SK-N-SH treated with all-trans-retinoic acid at 6 μM for 48 hours (cell line): ENCODE measurements around the gene WBP1L.
"Not testable (repeated sequence)": the region's sequence is repeated elsewhere in the genome, so short reads cannot be mapped to it uniquely, and the experiment has no call there.

Source experiments
- CREB5 ChIP-seq: fragments of 250-450 bp; sonication (Bioruptor Pico); IDR thresholded peaks from 2 replicates; pipeline ENCODE4 v1.5.1; 2020; ENCODE audit warnings: low read depth, mild to moderate bottlenecking, moderate library complexity
- PATZ1 ChIP-seq: fragments of 250-450 bp; sonication (Bioruptor Pico); IDR thresholded peaks from 2 replicates; pipeline ENCODE4 v1.8.0; 2020; ENCODE audit warnings: mild to moderate bottlenecking, moderate library complexity, borderline replicate concordance
- TSHZ2 ChIP-seq: fragments of 250-450 bp; sonication (Bioruptor Pico); IDR thresholded peaks from 2 replicates; pipeline ENCODE4 v1.5.0; 2020; ENCODE audit warnings: mild to moderate bottlenecking, moderate library complexity
- ZC3H10 ChIP-seq: fragments of 250-450 bp; sonication (Bioruptor Pico); IDR thresholded peaks from 2 replicates; pipeline ENCODE4 v1.5.1; 2021; ENCODE audit warnings: mild to moderate bottlenecking, moderate library complexity
- ZFP30 ChIP-seq: fragments of 450-650 bp; formaldehyde crosslinking; IDR thresholded peaks from 2 replicates; pipeline ENCODE4 v1.5.0; 2022; ENCODE audit warnings: mild to moderate bottlenecking, moderate library complexity
- ZNF70 ChIP-seq: fragments of 450-650 bp; formaldehyde crosslinking; IDR thresholded peaks from 2 replicates; pipeline ENCODE4 v1.5.0; 2020; ENCODE audit warnings: mild to moderate bottlenecking, moderate library complexity

GRCh38 chr10:102695401-102695800, 48.3 kb upstream of the WBP1L start:
- not testable (repeated sequence) for TF ChIP-seq ZFP30 (CRISPR knock-in tag); ZNF70 (CRISPR knock-in tag); CREB5 (CRISPR knock-in tag); PATZ1 (CRISPR knock-in tag); ZC3H10; TSHZ2 (CRISPR knock-in tag)
